Mesothelial cell of epicardium (in vitro differentiated cells): ENCODE results near the gene ZXDC. TPM values are rescaled to one million over a fixed set of nuclear protein-coding genes. Genes with fewer than 3 reads are reported as not detected.
A peak's percentile ranks its signal among the peaks of the same experiment; 100 is the strongest.

Source experiments
- DNase-seq, 2 experiments: peaks; one replicate each; pipeline ENCODE4 v3.0.0; 2021; ENCODE audit warnings: low spot score in 2 of 2; ENCODE audit not compliant: unreplicated experiment in 2 of 2
- H3K27ac Mint-ChIP-seq: 2 replicates; pipeline ENCODE4 v1.8.0; 2021; ENCODE audit warnings: mixed read lengths
- H3K27me3 Mint-ChIP-seq: 2 replicates; pipeline ENCODE4 v1.8.0; 2021; ENCODE audit warnings: low read depth, mixed read lengths
- H3K36me3 Mint-ChIP-seq: 2 replicates; pipeline ENCODE4 v1.8.0; 2021; ENCODE audit warnings: mixed read lengths
- H3K4me1 Mint-ChIP-seq: 2 replicates; pipeline ENCODE4 v1.8.0; 2021; ENCODE audit warnings: mixed read lengths
- H3K4me3 Mint-ChIP-seq: 2 replicates; pipeline ENCODE4 v1.8.0; 2021; ENCODE audit warnings: mild to moderate bottlenecking, moderate library complexity, mixed read lengths
- H3K9me3 Mint-ChIP-seq: 2 replicates; pipeline ENCODE4 v1.8.0; 2021; ENCODE audit warnings: mixed read lengths
- CTCF ChIP-seq: fragments of 200-600 bp; sonication (generic); IDR thresholded peaks from one replicate; pipeline ENCODE4 v1.5.0; 2021; ENCODE audit warnings: antibody characterized with exemption; ENCODE audit not compliant: unreplicated experiment
- total RNA-seq: library from RNA; stranded (reverse); gene quantifications from 3 replicates; pipeline ENCODE4 v1.2.1, GENCODE V29; 2021

Gene ZXDC
- total RNA-seq, 1 donor from 2014 or later, result 34.2 TPM

- Mint-ChIP-seq H3K36me3 (peaks cover 20% of the 10 kb centered on the region), H3K4me3 (no peak overlapping the region), H3K9me3 (no peaks in the 10 kb centered on the region), H3K27ac (no peak overlapping the region), H3K27me3 (no peaks in the 10 kb centered on the region), H3K4me1 (peaks cover 5% of the 10 kb centered on the region)
- no peak for TF ChIP-seq CTCF
- no peak for DNase-seq
Measured at GRCh38 chr3:126456766-126457388, 18.8 kb downstream of the ZXDC start.

GRCh38 chr3:126456211-126456610, 19.5 kb downstream of the ZXDC start:
- no peak for DNase-seq
- Mint-ChIP-seq H3K27me3 (no peaks in the 10 kb centered on the region), H3K9me3 (no peaks in the 10 kb centered on the region), H3K4me3 (no peak overlapping the region), H3K36me3 (peaks cover 21% of the 10 kb centered on the region), H3K4me1 (peaks cover 5% of the 10 kb centered on the region), H3K27ac (no peak overlapping the region)
- no peak for TF ChIP-seq CTCF

- no peaks in the 10 kb centered on the region for H3K9me3 Mint-ChIP-seq
- H3K27me3 Mint-ChIP-seq, result no peaks in the 10 kb centered on the region
- TF ChIP-seq CTCF, result no peak
- H3K27ac Mint-ChIP-seq, result peak overlapping the region; percentile 5
- no peak for DNase-seq
- no peak overlapping the region for H3K4me3 Mint-ChIP-seq
- H3K4me1 Mint-ChIP-seq, result peaks cover 5% of the 10 kb centered on the region
- H3K36me3 Mint-ChIP-seq, result peaks cover 24% of the 10 kb centered on the region
Measured at GRCh38 chr3:126454437-126455198, 21.1 kb downstream of the ZXDC start.

GRCh38 chr3:126454025-126454424, 21.7 kb downstream of the ZXDC start:
- peaks cover 5% of the 10 kb centered on the region for H3K4me1 Mint-ChIP-seq
- no peaks in the 10 kb centered on the region for H3K9me3 Mint-ChIP-seq
- no peak overlapping the region for H3K4me3 Mint-ChIP-seq
- peak overlapping the region; percentile 5 for H3K27ac Mint-ChIP-seq
- no peaks in the 10 kb centered on the region for H3K27me3 Mint-ChIP-seq
- DNase-seq, result no peak
- no peak for TF ChIP-seq CTCF
- H3K36me3 Mint-ChIP-seq, result peaks cover 26% of the 10 kb centered on the region

- DNase-seq, result no peak
- H3K36me3 Mint-ChIP-seq, result peaks cover 26% of the 10 kb centered on the region
- TF ChIP-seq CTCF, result no peak
- no peaks in the 10 kb centered on the region for H3K27me3 Mint-ChIP-seq
- H3K27ac Mint-ChIP-seq, result no peak overlapping the region
- H3K9me3 Mint-ChIP-seq, result no peaks in the 10 kb centered on the region
- H3K4me1 Mint-ChIP-seq, result peaks cover 5% of the 10 kb centered on the region
- H3K4me3 Mint-ChIP-seq, result no peak overlapping the region
Measured at GRCh38 chr3:126452213-126452612, 23.5 kb downstream of the ZXDC start.
